Activated CD8-positive, alpha-beta T cell treated with anti-CD3 and anti-CD28 coated beads for 36 hours (primary cell): ENCODE results near the gene ZBTB45. TPM values are rescaled to one million over a fixed set of nuclear protein-coding genes. Genes with fewer than 3 reads are reported as not detected.

Experiments
- ATAC-seq: fragments of 200-7000 bp; cut with Tn5 transposase; one replicate; pipeline ENCODE4 v1.10.0; 2021; ENCODE audit warnings: mild to moderate bottlenecking, moderate library complexity
- CTCF ChIA-PET: fragments of 350-600 bp; sonication (Branson Sonifier 250); formaldehyde crosslinking; loops from one replicate; lab custom pipeline; 2021; ENCODE audit warnings: antibody characterized with exemption; lab: Charles Lee
- POLR2A ChIA-PET: fragments of 350-600 bp; sonication (Branson Sonifier 250); formaldehyde crosslinking; loops from one replicate; lab custom pipeline; 2021; ENCODE audit warnings: antibody characterized with exemption; lab: Charles Lee
- DNase-seq: peaks from one replicate; pipeline ENCODE4 v3.0.0-alpha.2; 2020
- H3K27ac Mint-ChIP-seq: one replicate; pipeline ENCODE4 v1.8.0; 2021; ENCODE audit warnings: mild to moderate bottlenecking, mixed read lengths
- H3K27me3 Mint-ChIP-seq: one replicate; pipeline ENCODE4 v1.8.0; 2021; ENCODE audit warnings: mixed read lengths
- H3K36me3 Mint-ChIP-seq: one replicate; pipeline ENCODE4 v1.8.0; 2021; ENCODE audit warnings: low read depth, mixed read lengths
- H3K4me1 Mint-ChIP-seq: one replicate; pipeline ENCODE4 v1.8.0; 2021; ENCODE audit warnings: low read depth, mixed read lengths
- H3K4me3 Mint-ChIP-seq: one replicate; pipeline ENCODE4 v1.8.0; 2021; ENCODE audit warnings: mild to moderate bottlenecking, moderate library complexity, mixed read lengths
- H3K9me3 Mint-ChIP-seq: one replicate; pipeline ENCODE4 v1.8.0; 2021; ENCODE audit warnings: mixed read lengths
- intact Hi-C: fragments of 100-400 bp; cut with micrococcal nuclease; formaldehyde crosslinking; loops from one replicate; pipeline ENCODE4 v1.10.0; 2022
- total RNA-seq, 2 experiments: library from RNA; stranded (reverse); gene quantifications; one replicate each; pipeline ENCODE4 v1.2.3, GENCODE V29; 2021
- TF ChIP-seq, protein P1 (sequence below): fragments of 200-600 bp; IDR thresholded peaks from one replicate; pipeline ENCODE4 v1.8.0; 2022; ENCODE audit warnings: antibody characterized with exemption, mild to moderate bottlenecking

Gene ZBTB45
- total RNA-seq, 2 experiments from 2014 or later: 7.4 to 7.9 TPM

DNA sequence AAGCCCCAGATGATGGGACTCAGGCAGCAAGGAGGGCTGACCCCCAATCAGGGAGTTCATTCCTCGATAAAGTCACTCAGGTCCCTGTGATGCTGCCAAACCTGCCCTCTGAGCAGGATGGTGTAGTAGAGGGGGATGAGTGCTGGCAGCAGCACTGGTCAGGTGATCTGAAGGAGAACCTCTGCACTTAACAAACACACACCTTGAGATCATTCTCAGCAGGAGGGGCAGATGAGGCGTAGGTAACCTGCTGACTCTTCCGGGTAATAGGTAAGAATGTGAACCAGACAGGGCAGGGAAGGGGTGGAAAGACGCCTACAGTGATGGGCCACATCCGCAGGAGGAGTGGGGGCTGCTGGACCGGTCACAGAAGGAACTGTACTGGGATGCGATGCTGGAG lies 40.3 kb downstream of the ZBTB45 start:
- no peak overlapping the region for H3K27ac Mint-ChIP-seq
- no peak for DNase-seq
- no peaks in the 10 kb centered on the region for H3K27me3 Mint-ChIP-seq
- no peak overlapping the region for H3K4me3 Mint-ChIP-seq
- intact Hi-C loops: no loop called here
- TF ChIP-seq, protein P1, sequence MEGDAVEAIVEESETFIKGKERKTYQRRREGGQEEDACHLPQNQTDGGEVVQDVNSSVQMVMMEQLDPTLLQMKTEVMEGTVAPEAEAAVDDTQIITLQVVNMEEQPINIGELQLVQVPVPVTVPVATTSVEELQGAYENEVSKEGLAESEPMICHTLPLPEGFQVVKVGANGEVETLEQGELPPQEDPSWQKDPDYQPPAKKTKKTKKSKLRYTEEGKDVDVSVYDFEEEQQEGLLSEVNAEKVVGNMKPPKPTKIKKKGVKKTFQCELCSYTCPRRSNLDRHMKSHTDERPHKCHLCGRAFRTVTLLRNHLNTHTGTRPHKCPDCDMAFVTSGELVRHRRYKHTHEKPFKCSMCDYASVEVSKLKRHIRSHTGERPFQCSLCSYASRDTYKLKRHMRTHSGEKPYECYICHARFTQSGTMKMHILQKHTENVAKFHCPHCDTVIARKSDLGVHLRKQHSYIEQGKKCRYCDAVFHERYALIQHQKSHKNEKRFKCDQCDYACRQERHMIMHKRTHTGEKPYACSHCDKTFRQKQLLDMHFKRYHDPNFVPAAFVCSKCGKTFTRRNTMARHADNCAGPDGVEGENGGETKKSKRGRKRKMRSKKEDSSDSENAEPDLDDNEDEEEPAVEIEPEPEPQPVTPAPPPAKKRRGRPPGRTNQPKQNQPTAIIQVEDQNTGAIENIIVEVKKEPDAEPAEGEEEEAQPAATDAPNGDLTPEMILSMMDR: no peak
- peaks cover 23% of the 10 kb centered on the region for H3K4me1 Mint-ChIP-seq
- H3K9me3 Mint-ChIP-seq: no peaks in the 10 kb centered on the region
- H3K36me3 Mint-ChIP-seq: peaks cover 4% of the 10 kb centered on the region
- ChIA-PET POLR2A (interaction anchor here (1.9 kb wide), 1 partner anchor 40 kb away, joined by 5 read pairs; the partner anchor contains the start of gene ZBTB45), CTCF (interaction anchor here (2.2 kb wide), 1 partner anchor 41 kb away, joined by 7 read pairs; the partner anchor contains the start of gene ZBTB45)
- ATAC-seq: no peak

DNA sequence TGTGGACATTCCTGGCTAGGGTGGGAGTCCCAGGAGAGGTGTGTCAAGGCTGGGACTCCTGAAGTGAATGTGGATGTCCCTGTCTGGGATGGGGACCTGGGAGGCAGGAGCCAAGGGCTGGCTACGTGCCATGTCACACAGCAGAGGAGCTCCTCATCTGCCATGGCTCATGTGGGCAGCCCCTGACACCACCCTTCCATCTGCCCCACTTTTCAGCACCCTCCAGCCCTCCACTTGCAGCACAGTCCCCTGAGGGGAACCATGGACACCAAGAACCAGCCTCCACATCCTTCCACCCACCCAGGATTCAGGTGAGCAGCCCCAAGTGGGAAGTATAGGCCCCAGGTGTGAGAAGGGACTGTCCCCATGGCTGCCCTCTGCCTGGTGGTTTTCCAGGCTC lies 41.7 kb downstream of the ZBTB45 start:
- H3K27ac Mint-ChIP-seq: peak overlapping the region; percentile 55
- peaks cover 32% of the 10 kb centered on the region for H3K4me1 Mint-ChIP-seq
- ATAC-seq (no peak), DNase-seq (no peak)
- H3K36me3 Mint-ChIP-seq: peaks cover 4% of the 10 kb centered on the region
- CTCF ChIA-PET: interaction anchor here (1.4 to 2.2 kb wide), 2 partner anchors 36 to 42 kb away, joined by 3 to 7 read pairs; partner anchors contain the start of gene ZBTB45
- POLR2A ChIA-PET: interaction anchor here (1.9 kb wide), 1 partner anchor 42 kb away, joined by 5 read pairs; the partner anchor contains the start of gene ZBTB45
- TF ChIP-seq, protein P1: no peak
- H3K27me3 Mint-ChIP-seq: no peaks in the 10 kb centered on the region
- intact Hi-C loops: no loop called here
- H3K4me3 Mint-ChIP-seq: no peak overlapping the region
- H3K9me3 Mint-ChIP-seq: no peaks in the 10 kb centered on the region

DNA sequence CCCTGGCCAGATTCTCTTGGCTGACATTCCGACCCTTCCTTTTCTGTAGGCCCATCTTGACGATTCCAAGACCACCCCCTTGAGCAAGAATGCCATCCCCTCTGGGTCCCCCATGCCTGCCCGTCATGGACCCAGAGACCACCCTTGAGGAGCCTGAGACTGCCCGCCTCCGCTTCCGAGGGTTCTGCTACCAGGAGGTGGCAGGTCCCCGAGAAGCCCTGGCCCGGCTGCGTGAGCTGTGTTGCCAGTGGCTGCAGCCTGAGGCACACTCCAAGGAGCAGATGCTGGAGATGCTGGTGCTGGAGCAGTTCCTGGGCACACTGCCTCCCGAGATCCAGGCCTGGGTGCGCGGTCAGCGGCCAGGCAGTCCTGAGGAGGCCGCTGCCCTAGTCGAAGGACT lies 42.5 kb downstream of the ZBTB45 start:
- H3K4me1 Mint-ChIP-seq: peaks cover 32% of the 10 kb centered on the region
- ATAC-seq (no peak), DNase-seq (no peak)
- CTCF ChIA-PET: interaction anchor here (1.1 to 2.2 kb wide), 2 partner anchors 43 kb away, joined by 6 to 7 read pairs; partner anchors contain the start of gene ZBTB45
- peaks cover 5% of the 10 kb centered on the region for H3K36me3 Mint-ChIP-seq
- H3K4me3 Mint-ChIP-seq: peak overlapping the region; percentile 82
- POLR2A ChIA-PET: interaction anchor here (0.9 to 2.6 kb wide), 8 partner anchors 12 to 91 kb away, joined by 3 to 11 read pairs (median 4); partner anchors contain the start of genes CHMP2A and ZBTB45
- no peaks in the 10 kb centered on the region for H3K9me3 Mint-ChIP-seq
- TF ChIP-seq, protein P1: no peak
- H3K27me3 Mint-ChIP-seq: no peaks in the 10 kb centered on the region
- intact Hi-C loops: no loop called here
- peak overlapping the region; percentile 98 for H3K27ac Mint-ChIP-seq

DNA sequence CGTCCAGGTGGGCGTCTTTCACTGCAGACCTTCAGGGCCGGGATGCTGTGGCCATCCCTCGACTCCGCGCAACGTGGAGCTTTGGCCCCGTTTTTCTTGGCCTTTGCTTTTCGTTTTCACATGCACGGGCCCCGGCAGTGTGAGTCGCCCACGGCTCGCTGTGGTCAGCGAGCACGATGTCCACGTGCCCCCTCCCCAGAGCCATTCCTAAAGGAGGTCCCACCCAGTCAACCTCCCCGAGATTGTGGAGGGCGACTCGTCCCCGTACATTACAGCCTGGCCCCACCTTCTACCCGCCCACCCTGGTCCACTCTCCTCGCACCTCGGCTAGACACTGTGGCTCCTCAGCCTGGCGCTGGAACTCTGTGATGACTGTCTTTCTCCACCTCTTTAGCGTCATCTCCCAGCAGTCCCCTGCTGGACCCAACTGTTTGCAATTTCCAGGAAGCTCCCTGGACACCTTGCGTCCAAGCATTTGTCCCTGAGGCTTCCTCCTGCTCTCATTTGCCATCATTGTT lies 43.1 kb downstream of the ZBTB45 start:
- peak overlapping the region; percentile 82 for H3K4me3 Mint-ChIP-seq
- ChIA-PET POLR2A (interaction anchor here (0.7 to 2.6 kb wide), 13 partner anchors 13 to 99 kb away, joined by 3 to 11 read pairs (median 4); partner anchors contain the start of genes CHMP2A, TRIM28 and ZBTB45), CTCF (interaction anchor here (1.1 kb wide), 1 partner anchor 43 kb away, joined by 6 read pairs; the partner anchor contains the start of gene ZBTB45)
- DNase-seq (peak; percentile 46), ATAC-seq (peak; percentile 0)
- intact Hi-C loops: no loop called here
- peaks cover 7% of the 10 kb centered on the region for H3K36me3 Mint-ChIP-seq
- no peaks in the 10 kb centered on the region for H3K27me3 Mint-ChIP-seq
- no peaks in the 10 kb centered on the region for H3K9me3 Mint-ChIP-seq
- peaks cover 32% of the 10 kb centered on the region for H3K4me1 Mint-ChIP-seq
- TF ChIP-seq, protein P1: no peak
- peak overlapping the region; percentile 98 for H3K27ac Mint-ChIP-seq
